Thyroid gland (tissue), 4 donors: ENCODE data around the gene ANP32D.

Experiments used
- POLR2A ChIP-seq, 2 donors: fragments of 450-650 bp; IDR thresholded peaks; one replicate each; pipeline ENCODE4 v1.6.1; 2017; ENCODE audit warnings: antibody characterized with exemption in 2 of 2, mild to moderate bottlenecking in 2 of 2, moderate library complexity in 1 of 2
- TF ChIP-seq, protein P1 (sequence below), 6 experiments: fragments of 200-600 bp in 3 of 6; fragments of 450-650 bp in 3 of 6; sonication (generic) in 3 of 6; IDR thresholded peaks; one replicate each; pipeline ENCODE4 v1.5.1; 2016 to 2019; ENCODE audit warnings: antibody characterized with exemption in 6 of 6, mild to moderate bottlenecking in 2 of 6, inconsistent platforms in 1 of 6, moderate library complexity in 1 of 6

DNA sequence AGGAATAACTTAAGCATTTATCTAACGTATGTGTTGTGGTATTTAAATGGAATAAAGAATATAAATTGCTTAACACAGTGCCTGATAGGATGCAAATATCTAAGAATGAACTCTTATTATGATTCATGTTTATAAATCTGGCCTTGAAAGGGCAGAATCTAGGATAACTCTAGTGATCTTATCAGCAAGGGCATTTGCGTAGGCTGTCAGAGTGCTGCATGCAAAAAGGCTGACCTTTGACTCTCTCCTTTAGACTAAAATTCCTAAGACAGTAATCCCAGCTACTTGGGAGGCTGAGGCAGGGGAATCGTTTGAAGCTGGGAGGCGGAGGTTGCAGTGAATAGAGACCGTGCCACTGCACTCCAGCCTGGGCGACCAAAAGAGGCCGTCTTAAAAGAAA is 31.3 kb upstream of the ANP32D start:
- TF ChIP-seq, protein P1, sequence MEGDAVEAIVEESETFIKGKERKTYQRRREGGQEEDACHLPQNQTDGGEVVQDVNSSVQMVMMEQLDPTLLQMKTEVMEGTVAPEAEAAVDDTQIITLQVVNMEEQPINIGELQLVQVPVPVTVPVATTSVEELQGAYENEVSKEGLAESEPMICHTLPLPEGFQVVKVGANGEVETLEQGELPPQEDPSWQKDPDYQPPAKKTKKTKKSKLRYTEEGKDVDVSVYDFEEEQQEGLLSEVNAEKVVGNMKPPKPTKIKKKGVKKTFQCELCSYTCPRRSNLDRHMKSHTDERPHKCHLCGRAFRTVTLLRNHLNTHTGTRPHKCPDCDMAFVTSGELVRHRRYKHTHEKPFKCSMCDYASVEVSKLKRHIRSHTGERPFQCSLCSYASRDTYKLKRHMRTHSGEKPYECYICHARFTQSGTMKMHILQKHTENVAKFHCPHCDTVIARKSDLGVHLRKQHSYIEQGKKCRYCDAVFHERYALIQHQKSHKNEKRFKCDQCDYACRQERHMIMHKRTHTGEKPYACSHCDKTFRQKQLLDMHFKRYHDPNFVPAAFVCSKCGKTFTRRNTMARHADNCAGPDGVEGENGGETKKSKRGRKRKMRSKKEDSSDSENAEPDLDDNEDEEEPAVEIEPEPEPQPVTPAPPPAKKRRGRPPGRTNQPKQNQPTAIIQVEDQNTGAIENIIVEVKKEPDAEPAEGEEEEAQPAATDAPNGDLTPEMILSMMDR (IDR thresholded peaks at IDR 0.05): no peak
- no peak for TF ChIP-seq POLR2A (IDR thresholded peaks at IDR 0.05)
